OCI-M2 (cell line): Measurements from ENCODE around the gene CEP20.

Source experiments
- DNase-seq: peaks from one replicate; lab custom pipeline; 2025; ENCODE audit not compliant: unreplicated experiment; lab: John Stamatoyannopoulos, UW

CEP20 gene

DNA sequence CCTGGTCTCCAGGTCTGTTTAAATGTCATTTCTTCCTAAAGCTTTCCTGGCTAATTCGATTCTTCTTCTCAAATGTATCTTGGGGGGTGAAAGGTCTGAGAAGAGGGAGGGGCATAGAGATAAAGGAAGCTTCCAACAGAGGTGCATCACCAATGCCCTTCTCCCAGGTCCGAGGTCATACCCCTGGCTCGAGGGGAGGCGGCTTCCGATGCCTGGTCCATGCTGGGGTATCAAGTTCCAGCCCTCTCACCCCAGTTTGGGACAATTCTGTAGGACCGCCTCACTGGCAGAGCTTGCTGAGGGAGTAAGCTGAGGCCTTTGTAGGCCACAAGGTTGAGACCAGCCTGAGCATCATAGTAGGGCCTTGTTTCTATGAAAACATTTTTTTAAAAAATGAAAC is 10.3 kb upstream of the CEP20 start:
- no peak for DNase-seq

DNA sequence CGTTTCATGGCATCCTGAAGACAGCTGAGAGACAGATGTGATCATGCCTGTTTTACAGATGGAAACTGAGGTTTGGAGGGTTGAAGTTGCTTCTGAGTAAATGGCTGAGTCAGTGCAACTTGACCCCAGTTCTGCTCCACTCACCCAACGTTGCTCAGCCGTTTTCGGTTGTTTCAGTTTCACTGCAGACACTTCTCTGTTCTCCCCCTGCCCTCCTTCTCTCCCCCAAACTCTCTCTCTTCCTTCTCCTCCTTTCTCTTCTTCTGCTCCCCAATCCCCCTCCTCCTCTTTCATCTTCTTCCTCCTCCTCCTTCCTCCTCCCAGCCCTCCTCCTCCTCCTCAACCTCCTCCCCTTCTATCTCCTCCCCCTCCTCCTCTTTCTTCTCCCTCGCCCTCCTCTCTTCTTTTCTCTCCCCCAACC is 9.4 kb upstream of the CEP20 start:
- no peak for DNase-seq

- DNase-seq, result no peak
Observed at GRCh38 chr16:15897121-15897780, 8.8 kb upstream of the CEP20 start.

DNA sequence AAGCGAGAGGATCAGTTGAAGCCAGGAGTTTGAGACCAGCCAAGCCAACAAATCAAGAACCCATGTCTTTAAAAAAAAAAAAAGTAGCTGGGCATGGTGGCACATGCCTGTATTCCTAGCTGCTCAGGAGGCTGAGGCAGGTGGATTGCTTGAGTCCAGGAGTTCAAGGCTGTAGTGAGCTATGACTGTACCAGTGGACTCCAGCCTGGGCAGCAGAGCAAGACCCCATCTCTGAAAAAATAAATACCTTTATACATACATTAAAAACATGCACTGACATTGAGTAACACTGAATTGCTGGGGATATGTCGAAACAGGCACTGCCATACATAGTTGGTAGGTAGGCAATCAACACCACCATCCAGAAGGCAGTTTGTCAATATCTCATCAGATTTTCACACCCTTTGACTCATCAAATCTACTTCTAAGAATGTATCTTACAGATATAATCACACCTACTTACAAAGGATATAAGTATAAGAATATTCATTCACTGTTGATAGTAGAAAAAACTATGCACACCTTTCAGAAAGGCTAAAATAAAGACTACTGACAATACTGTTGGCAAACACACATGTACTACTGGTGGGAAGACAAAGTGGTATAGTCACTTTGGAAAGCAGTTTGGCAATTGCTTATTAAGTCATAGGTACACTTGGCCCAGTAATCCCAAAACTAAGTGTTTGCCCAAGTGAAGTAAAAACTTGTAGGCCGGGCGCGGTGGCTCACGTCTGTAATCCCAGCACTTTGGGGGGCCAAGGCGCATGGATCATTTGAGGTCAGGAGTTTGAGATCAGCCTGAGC is 6.4 kb upstream of the CEP20 start:
- no peak for DNase-seq

DNA sequence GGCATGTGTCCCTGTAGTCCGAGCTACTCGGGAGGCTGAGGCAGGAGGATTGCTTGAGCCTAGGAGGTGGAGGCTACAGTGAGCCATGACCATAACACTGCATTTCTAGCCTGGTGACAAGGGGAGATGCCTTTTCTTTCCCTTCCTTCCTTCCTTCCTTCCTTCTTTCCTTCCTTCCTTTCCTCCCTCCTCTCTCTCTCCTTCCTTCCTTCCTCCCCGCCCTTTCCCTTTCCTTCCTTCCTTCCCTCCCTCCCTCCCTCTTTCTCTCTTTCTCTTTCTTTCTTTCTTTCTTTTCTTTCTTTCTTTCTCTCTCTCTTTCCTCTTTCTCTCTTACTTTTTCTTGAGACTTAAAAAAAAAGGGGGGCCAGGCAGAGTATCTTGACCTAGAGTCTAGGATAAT is 3.1 kb upstream of the CEP20 start:
- no peak for DNase-seq

- DNase-seq, result no peak
Observed at GRCh38 chr16:15887283-15887682, 1.1 kb downstream of the CEP20 start.

GRCh38 chr16:15886078-15886477 is 2.3 kb downstream of the CEP20 start:
- no peak for DNase-seq

- DNase-seq, result no peak
Observed at GRCh38 chr16:15885560-15886001, 2.8 kb downstream of the CEP20 start.

GRCh38 chr16:15882563-15882962 is 5.8 kb downstream of the CEP20 start:
- DNase-seq, result no peak

DNA sequence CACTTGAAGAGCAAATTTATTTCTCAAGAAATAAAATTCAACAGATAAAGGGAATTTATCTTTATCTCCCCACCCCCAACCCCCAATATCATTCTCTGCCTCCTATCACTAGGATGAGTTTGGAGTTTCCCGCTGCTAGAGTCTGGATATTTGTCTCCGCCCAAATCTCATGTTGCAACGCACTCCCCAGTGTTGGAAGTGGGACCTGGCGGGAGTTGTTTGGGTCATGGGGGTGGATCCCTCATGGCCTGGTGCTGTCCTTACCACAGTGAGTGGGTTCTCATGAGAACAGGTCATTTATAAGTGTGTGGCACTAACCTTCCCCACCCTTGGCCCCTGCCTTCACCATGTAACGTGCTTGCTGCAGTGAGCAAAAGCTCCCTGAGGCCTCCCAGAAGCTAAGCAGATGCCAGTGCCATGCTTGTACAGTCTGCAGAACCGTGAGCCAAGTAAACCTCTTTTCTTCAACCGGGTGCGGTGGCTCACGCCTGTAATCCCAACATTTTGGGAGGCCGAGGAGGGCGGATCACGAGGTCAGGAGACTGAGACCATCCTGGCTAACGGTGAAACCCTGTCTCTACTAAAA is 6.5 kb downstream of the CEP20 start:
- no peak for DNase-seq

DNA sequence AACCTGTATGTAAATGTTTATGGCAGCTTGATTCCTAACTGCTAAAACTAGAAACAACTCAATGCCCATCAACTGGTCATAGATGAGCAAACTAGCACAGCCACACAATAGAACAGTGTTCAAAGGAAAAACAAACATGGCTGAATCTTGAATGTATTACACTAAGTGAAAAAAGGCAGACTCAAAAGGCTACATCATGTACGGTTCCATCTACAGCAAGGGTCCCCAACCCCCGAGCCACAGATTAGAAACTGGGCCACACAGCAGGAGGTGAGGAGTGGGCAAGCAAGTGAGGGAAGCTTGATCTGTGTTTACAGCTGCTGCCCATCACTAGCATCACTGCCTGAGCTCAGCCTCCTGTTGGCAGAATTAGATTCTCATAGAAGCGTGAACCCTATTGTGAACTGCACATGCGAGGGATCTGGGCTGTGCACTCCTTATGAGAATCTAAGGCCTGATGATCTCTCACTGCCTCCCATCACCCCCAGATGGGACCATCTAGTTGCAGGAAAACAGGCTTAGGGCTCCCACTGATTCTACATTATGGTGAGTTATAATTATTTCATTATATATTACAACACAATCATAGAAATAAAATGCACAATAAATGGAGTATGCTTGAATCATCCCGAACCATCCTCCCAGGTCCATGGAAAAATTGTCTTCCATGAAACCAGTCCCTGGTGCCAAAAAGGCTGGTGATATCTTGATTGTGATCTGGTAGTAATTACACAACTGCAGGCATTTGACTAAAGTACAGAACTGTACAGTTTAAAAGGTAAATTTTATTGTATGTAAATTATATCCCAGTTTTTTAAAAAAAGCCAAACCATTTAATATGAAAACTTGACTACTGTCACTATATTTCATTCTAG is 7.7 kb downstream of the CEP20 start:
- no peak for DNase-seq

DNA sequence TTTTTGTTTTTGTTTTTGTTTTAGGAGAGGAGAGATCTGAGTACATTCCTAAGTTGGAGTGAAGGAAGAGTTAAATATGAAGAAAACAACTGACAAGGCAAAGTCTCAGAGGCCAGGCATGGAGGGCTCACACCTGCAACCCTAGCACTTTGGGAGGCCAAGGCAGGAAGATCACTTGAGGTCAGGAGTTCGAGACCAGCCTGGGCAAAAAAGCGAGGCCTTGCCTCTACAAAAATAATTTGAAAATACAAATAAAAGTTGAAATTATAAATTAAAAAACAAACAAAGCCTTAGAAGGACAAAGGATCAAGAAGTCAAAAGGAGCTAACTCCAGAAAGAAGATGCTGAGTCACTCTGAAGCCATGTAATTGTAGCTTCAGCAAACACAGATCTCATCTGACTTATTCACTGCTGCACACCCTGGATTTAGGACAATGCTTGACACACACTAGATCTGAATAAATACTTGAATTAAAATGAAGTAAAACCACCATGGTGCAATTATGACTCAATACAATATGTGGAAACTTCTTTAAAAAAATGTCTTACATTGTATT is 9.1 kb downstream of the CEP20 start:
- DNase-seq, result no peak

- no peak for DNase-seq
Observed at GRCh38 chr16:15876503-15876902, 11.9 kb downstream of the CEP20 start.

DNA sequence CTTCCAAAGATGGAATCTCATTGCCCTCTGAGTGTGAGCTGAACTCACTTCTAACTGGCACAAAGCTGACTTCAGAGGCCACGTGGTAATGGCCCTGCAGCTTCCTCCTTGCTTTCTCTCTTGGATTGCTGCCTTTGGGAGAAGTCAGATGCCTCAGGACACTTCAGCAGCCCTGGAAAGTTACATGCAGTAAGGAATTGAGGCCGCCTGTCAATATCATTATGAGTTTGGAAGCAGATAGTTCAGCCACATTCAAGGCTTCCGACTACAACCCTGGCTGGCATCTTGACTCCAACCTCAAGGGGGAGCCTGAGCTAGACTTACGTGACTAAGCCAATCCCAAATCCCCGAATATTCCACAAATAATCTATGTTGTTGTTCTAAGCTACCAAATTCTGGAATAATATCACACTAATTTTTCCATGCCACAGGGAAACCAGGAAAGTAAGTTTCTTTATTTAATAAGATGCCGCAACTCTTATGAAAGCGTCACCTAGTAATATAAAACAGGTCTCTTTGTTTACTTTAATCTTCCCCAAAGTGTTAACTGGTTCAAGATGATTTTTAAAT is 13.6 kb downstream of the CEP20 start:
- DNase-seq, result no peak

- no peak for DNase-seq
Observed at GRCh38 chr16:15873737-15874136, 14.7 kb downstream of the CEP20 start.

GRCh38 chr16:15873301-15873700 is 15.1 kb downstream of the CEP20 start:
- DNase-seq, result no peak

- DNase-seq, result no peak
Observed at GRCh38 chr16:15870011-15870410, 18.4 kb downstream of the CEP20 start.

GRCh38 chr16:15866451-15866850 is 22.0 kb downstream of the CEP20 start:
- DNase-seq, result no peak

GRCh38 chr16:15865742-15866141 is 22.7 kb downstream of the CEP20 start:
- DNase-seq, result no peak

DNA sequence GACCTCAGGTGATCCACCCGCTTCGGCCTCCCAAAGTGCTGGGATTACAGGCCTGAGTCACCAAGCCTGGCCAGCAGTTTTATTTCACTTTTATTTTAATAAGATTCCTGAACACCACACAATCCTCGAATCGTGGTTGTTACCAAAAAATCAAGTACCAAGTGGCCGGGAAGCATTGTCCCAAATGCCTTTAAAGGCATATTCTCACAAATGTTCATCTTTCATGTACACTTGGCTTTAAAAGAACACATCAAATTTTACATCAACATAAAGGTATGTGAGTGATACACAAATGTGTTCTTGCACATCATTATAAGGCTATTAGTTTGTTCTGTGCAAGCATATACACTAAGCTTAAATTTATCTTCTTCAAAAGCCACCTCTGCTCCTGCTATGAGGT is 23.5 kb downstream of the CEP20 start:
- no peak for DNase-seq

DNA sequence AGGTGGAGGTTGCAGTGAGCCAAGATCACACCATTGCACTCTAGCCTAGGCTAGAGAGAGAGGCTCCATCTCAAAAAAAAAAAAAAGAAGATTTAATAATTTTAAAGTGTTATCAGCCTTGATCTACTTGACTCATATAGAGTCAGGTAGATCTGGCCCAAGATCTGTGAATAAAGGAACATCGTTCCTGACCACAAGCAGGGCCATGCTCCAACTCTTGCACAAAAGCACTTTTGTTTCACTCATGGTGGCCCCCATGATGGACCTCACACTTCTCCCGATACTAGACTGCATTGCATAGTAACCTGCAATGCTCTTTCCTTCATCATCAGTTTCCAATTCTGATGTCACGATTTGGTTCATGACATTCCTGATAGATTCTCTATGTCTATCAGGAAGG is 26.4 kb downstream of the CEP20 start:
- no peak for DNase-seq
